ENCODE data around the gene PRKCZ. TPM values are rescaled to one million over a fixed set of nuclear protein-coding genes. Genes with fewer than 3 reads are reported as not detected.

Gene PRKCZ
- total RNA-seq, 1 donor from 2014 or later: 33.4 TPM

DNA sequence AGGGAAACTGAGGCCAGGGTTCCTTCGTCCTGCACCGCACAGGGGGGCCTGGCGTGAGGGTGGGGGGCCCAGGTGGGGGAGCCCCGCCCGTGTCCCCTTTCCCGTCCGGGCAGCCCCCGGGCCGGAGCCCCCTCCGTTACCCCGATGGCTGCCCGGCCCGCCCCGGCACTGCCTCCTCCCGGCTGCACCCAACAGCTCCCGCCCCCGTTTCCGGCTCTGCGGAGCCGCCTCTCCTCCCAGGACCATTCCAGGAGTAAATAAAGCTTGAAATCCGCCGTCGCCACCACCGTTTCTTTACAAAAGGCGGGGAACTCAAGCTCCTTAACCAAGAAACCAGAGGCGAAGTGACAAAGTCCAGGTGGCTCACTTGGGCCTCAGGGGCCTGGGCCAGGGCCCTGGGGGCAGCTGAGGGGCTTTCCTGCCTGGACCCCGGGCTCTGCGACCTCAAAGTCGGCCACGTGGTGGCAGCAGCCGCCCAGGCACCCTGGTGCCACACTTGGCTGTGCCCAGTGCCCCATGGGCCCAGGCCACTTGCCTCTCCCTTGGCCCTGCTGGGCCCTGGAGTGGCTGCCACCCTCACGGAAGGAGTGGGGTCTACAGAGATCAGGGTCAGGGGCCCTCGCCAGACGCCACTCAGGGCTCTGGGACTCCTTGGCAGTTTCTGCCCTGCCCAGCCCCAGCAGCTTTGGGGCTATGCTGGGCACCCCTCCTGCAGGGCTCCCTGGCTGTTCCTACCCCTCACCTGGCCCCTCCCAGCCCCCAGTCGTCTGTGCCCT is 144.9 kb downstream of the PRKCZ start:
- Histone ChIP-seq H3K9me3 (ENCODE audit: low read depth) (no peaks in the 10 kb centered on the region), H3K79me2 (ENCODE audit: low read depth) (peaks cover 31% of the 10 kb centered on the region), H3K9ac (no peak overlapping the region), H3K27me3 (no peaks in the 10 kb centered on the region), H3K36me3 (no peaks in the 10 kb centered on the region), H3K4me1 (peaks cover 18% of the 10 kb centered on the region), H3K4me2 (peak overlapping the region; percentile 99), H4K20me1 (ENCODE audit: low read depth) (peaks cover 35% of the 10 kb centered on the region), H2AFZ (replicated peaks) (peak overlapping the region; percentile 92), H3F3A (ENCODE audit: low read depth) (peaks cover 18% of the 10 kb centered on the region), H3K27ac (peak overlapping the region; percentile 50), H3K4me3 (peak overlapping the region; percentile 64)
- Mint-ChIP-seq H3K4me3 (peak overlapping the region; percentile 88), H3K36me3 (peaks cover 2% of the 10 kb centered on the region), H3K27ac (peak overlapping the region; percentile 96), H3K4me1 (peaks cover 27% of the 10 kb centered on the region), H3K27me3 (ENCODE audit: insufficient read depth, low read depth) (peaks cover 5% of the 10 kb centered on the region), H3K9me3 (no peaks in the 10 kb centered on the region)
- no peak for TF ChIP-seq EZH2phosphoT487 (IDR thresholded peaks at IDR 0.05)
- TF ChIP-seq, protein P1, sequence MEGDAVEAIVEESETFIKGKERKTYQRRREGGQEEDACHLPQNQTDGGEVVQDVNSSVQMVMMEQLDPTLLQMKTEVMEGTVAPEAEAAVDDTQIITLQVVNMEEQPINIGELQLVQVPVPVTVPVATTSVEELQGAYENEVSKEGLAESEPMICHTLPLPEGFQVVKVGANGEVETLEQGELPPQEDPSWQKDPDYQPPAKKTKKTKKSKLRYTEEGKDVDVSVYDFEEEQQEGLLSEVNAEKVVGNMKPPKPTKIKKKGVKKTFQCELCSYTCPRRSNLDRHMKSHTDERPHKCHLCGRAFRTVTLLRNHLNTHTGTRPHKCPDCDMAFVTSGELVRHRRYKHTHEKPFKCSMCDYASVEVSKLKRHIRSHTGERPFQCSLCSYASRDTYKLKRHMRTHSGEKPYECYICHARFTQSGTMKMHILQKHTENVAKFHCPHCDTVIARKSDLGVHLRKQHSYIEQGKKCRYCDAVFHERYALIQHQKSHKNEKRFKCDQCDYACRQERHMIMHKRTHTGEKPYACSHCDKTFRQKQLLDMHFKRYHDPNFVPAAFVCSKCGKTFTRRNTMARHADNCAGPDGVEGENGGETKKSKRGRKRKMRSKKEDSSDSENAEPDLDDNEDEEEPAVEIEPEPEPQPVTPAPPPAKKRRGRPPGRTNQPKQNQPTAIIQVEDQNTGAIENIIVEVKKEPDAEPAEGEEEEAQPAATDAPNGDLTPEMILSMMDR (IDR thresholded peaks at IDR 0.05): peak; percentile 84
- peak; percentile 94 for DNase-seq (ENCODE audit: low spot score)

DNA sequence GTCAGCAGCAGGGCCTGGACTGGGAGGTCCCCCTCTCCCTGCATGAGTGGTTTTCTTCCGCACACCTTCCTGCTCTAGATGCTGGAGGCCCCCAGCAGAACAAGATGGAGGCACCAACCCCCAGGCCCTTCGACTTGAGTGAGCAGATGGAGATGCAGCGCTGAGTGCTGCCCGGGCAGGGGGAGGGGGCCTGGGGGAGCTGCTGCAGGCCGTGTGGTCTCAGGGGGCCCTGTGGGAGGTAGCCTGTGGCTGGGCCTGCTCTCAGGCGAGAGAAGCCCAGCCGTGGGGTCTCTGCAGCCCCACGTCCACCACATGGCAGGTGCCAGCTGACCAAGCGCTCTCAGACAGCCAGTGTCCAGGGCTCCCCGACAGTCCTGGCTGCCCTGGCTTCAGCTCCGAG is 145.6 kb downstream of the PRKCZ start:
- Histone ChIP-seq H3K4me3 (no peak overlapping the region), H3F3A (ENCODE audit: low read depth) (peaks cover 13% of the 10 kb centered on the region), H3K4me1 (peaks cover 13% of the 10 kb centered on the region), H3K27me3 (no peaks in the 10 kb centered on the region), H2AFZ (replicated peaks) (no peak overlapping the region), H3K27ac (no peak overlapping the region), H3K4me2 (no peak overlapping the region), H3K79me2 (ENCODE audit: low read depth) (peaks cover 35% of the 10 kb centered on the region), H3K9ac (no peak overlapping the region), H3K36me3 (no peaks in the 10 kb centered on the region), H4K20me1 (ENCODE audit: low read depth) (peaks cover 28% of the 10 kb centered on the region), H3K9me3 (ENCODE audit: low read depth) (no peaks in the 10 kb centered on the region)
- H3K9me3 Mint-ChIP-seq: no peaks in the 10 kb centered on the region
- peaks cover 2% of the 10 kb centered on the region for H3K36me3 Mint-ChIP-seq
- TF ChIP-seq, protein P1 (IDR thresholded peaks at IDR 0.05): no peak
- no peak for TF ChIP-seq EZH2 (IDR thresholded peaks at IDR 0.05)
- no peak for TF ChIP-seq EZH2phosphoT487 (IDR thresholded peaks at IDR 0.05)
- DNase-seq (ENCODE audit: low spot score): no peak
- peaks cover 5% of the 10 kb centered on the region for H3K27me3 Mint-ChIP-seq (ENCODE audit: insufficient read depth, low read depth)
- peaks cover 24% of the 10 kb centered on the region for H3K4me1 Mint-ChIP-seq
- H3K4me3 Mint-ChIP-seq: no peak overlapping the region
- H3K27ac Mint-ChIP-seq: no peak overlapping the region

DNA sequence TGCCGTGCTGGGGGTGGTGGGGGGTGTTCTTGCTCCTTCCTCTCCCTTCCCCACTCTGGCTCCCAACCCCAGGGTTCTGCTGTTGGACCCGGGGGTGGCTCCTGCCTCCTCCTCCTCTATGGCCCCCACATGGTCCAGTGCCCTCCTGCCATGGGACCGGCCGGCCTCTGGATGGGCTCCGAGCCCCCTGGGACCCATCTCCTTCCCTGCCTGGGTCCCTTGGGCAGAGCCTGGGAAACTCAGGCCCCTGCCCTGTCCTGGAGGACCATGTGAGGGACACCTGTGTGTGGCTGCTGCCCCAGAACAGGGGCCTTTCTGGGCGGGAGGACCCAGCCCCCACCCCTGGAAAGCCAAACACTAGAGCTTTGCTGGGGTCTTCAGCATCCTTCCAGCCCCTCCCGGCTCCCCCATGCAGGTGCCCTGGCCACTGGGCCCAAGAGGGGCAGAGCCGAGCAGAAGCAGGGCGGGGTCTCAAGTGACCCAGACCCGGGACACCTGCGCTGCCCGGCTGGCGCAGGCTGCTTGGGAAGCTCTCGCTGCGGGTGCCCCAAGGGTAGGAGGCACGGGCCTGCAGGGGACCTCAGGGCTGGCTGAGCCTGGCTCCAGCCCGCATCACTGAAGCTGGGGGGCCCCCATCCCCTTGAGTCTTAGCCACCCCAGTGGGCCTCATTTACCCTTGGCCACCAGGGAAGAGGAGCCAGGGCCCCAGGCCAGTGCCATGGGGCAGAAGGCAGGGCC is 146.9 kb downstream of the PRKCZ start:
- H2AFZ ChIP-seq (replicated peaks): no peak overlapping the region
- H3F3A ChIP-seq (ENCODE audit: low read depth): peaks cover 13% of the 10 kb centered on the region
- H3K4me3 ChIP-seq: no peak overlapping the region
- H3K36me3 ChIP-seq: no peaks in the 10 kb centered on the region
- no peaks in the 10 kb centered on the region for H3K27me3 ChIP-seq
- Mint-ChIP-seq H3K27me3 (ENCODE audit: insufficient read depth, low read depth) (peaks cover 5% of the 10 kb centered on the region), H3K4me3 (no peak overlapping the region), H3K4me1 (peaks cover 18% of the 10 kb centered on the region), H3K27ac (no peak overlapping the region), H3K9me3 (no peaks in the 10 kb centered on the region), H3K36me3 (no peaks in the 10 kb centered on the region)
- no peaks in the 10 kb centered on the region for H3K9me3 ChIP-seq (ENCODE audit: low read depth)
- peaks cover 19% of the 10 kb centered on the region for H4K20me1 ChIP-seq (ENCODE audit: low read depth)
- H3K27ac ChIP-seq: no peak overlapping the region
- TF ChIP-seq EZH2phosphoT487 (IDR thresholded peaks at IDR 0.05) (no peak), EZH2 (IDR thresholded peaks at IDR 0.05) (no peak)
- TF ChIP-seq, protein P1 (IDR thresholded peaks at IDR 0.05): no peak
- no peak overlapping the region for H3K9ac ChIP-seq
- H3K4me1 ChIP-seq: peaks cover 13% of the 10 kb centered on the region
- peaks cover 30% of the 10 kb centered on the region for H3K79me2 ChIP-seq (ENCODE audit: low read depth)
- no peak overlapping the region for H3K4me2 ChIP-seq
- DNase-seq (ENCODE audit: low spot score): no peak

All from neural progenitor cell (in vitro differentiated cells).